Breast epithelium (tissue), 3 donors: ENCODE measurements around the gene ANKRD52.

Source experiments
- POLR2A ChIP-seq: fragments of 450-650 bp; IDR thresholded peaks from one replicate; pipeline ENCODE4 v1.6.1; 2016; ENCODE audit warnings: antibody characterized with exemption, mild to moderate bottlenecking, moderate library complexity
- POLR2AphosphoS5 ChIP-seq, 3 donors: sonication (generic); formaldehyde crosslinking; IDR thresholded peaks; one replicate each; pipeline ENCODE4 v1.6.1; 2017; ENCODE audit warnings: antibody characterized with exemption in 3 of 3
- TF ChIP-seq, protein P1 (sequence below), 3 donors: fragments of 450-650 bp; IDR thresholded peaks; one replicate each; pipeline ENCODE4 v1.5.1; 2016 to 2017; ENCODE audit warnings: antibody characterized with exemption in 3 of 3, mild to moderate bottlenecking in 3 of 3, moderate library complexity in 3 of 3

DNA sequence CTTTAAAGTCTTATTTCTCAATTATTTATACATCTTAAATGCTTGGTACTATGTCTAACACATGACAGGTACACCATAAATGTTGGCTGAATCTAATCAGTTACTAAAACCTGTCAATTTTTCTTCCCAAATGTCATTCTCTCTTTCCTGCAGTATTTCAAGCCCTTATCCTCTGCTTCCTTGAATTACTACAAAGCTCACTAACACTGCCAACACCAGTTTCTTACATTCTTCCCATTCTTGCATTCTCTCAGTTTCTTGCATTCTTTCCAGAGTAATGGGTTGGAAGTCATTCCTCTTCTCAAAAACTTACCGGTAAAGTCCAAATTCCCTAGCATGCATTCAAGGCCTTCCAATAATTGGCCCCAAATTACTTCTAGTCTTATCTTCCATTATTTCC lies 59.3 kb downstream of the ANKRD52 start:
- TF ChIP-seq, protein P1, sequence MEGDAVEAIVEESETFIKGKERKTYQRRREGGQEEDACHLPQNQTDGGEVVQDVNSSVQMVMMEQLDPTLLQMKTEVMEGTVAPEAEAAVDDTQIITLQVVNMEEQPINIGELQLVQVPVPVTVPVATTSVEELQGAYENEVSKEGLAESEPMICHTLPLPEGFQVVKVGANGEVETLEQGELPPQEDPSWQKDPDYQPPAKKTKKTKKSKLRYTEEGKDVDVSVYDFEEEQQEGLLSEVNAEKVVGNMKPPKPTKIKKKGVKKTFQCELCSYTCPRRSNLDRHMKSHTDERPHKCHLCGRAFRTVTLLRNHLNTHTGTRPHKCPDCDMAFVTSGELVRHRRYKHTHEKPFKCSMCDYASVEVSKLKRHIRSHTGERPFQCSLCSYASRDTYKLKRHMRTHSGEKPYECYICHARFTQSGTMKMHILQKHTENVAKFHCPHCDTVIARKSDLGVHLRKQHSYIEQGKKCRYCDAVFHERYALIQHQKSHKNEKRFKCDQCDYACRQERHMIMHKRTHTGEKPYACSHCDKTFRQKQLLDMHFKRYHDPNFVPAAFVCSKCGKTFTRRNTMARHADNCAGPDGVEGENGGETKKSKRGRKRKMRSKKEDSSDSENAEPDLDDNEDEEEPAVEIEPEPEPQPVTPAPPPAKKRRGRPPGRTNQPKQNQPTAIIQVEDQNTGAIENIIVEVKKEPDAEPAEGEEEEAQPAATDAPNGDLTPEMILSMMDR (IDR thresholded peaks at IDR 0.05), result no peak
- TF ChIP-seq POLR2AphosphoS5 (IDR thresholded peaks at IDR 0.05) (no peak), POLR2A (no peak)
